Coronary artery (tissue), 2 donors: Measurements from ENCODE around the gene LMO1.
A peak's percentile ranks its signal among the peaks of the same experiment; 100 is the strongest.

Source experiments
- DNase-seq: peaks from one replicate; pipeline ENCODE4 v3.0.0-alpha.2; 2017; ENCODE audit warnings: low spot score
- H3K27ac ChIP-seq, 2 donors: fragments of 200-600 bp; sonication (generic); one replicate each; pipeline ENCODE4 v1.5.1; 2016 to 2019
- H3K4me3 ChIP-seq: fragments of 200-600 bp; sonication (generic); 2 replicates; pipeline ENCODE4 v1.5.1; 2016; ENCODE audit warnings: mild to moderate bottlenecking, moderate library complexity
- TF ChIP-seq, protein P1 (sequence below): fragments of 200-600 bp; sonication (generic); IDR thresholded peaks from one replicate; pipeline ENCODE4 v1.5.1; 2019; ENCODE audit warnings: antibody characterized with exemption

The LMO1 gene

DNA sequence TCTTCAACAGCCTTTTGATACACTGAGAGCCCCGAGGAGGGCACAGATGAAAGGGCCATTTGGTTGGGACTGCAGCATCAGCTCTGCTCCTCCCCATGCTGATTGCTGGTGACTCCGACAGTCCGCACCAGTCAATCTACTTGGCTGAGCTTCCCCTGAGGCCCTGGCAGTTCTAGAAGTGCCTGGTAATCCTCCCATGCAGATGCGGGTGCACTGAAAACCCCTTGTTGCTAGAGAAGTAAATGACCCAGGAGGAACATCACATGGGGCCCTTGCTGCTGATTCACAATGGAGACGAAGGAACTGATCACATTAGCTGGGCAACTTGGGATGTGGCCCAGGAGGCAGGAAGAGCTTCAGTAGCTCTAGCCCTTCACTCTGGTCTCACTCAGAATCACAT is 59.7 kb downstream of the LMO1 start:
- TF ChIP-seq, protein P1, sequence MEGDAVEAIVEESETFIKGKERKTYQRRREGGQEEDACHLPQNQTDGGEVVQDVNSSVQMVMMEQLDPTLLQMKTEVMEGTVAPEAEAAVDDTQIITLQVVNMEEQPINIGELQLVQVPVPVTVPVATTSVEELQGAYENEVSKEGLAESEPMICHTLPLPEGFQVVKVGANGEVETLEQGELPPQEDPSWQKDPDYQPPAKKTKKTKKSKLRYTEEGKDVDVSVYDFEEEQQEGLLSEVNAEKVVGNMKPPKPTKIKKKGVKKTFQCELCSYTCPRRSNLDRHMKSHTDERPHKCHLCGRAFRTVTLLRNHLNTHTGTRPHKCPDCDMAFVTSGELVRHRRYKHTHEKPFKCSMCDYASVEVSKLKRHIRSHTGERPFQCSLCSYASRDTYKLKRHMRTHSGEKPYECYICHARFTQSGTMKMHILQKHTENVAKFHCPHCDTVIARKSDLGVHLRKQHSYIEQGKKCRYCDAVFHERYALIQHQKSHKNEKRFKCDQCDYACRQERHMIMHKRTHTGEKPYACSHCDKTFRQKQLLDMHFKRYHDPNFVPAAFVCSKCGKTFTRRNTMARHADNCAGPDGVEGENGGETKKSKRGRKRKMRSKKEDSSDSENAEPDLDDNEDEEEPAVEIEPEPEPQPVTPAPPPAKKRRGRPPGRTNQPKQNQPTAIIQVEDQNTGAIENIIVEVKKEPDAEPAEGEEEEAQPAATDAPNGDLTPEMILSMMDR, result no peak
- Histone ChIP-seq H3K4me3 (no peak overlapping the region), H3K27ac (no peak overlapping the region)
- peak; percentile 41 for DNase-seq

DNA sequence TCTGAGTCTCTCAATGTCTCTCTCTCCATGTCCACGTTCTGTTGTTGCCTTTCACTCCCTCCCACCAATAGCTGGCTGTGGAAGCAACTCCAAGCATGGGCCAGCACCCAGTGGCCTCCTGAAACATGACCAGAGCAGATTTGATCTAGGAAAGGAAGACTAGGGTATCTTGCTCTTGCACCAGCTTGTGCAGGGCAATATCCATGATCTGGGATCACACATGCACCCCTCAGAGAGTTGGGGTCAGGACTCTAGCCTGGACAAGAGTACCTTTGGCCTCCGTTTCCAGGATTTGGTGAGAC is 60.3 kb downstream of the LMO1 start:
- no peak overlapping the region for H3K27ac ChIP-seq
- TF ChIP-seq, protein P1, result no peak
- H3K4me3 ChIP-seq, result no peak overlapping the region
- DNase-seq, result peak; percentile 40

DNA sequence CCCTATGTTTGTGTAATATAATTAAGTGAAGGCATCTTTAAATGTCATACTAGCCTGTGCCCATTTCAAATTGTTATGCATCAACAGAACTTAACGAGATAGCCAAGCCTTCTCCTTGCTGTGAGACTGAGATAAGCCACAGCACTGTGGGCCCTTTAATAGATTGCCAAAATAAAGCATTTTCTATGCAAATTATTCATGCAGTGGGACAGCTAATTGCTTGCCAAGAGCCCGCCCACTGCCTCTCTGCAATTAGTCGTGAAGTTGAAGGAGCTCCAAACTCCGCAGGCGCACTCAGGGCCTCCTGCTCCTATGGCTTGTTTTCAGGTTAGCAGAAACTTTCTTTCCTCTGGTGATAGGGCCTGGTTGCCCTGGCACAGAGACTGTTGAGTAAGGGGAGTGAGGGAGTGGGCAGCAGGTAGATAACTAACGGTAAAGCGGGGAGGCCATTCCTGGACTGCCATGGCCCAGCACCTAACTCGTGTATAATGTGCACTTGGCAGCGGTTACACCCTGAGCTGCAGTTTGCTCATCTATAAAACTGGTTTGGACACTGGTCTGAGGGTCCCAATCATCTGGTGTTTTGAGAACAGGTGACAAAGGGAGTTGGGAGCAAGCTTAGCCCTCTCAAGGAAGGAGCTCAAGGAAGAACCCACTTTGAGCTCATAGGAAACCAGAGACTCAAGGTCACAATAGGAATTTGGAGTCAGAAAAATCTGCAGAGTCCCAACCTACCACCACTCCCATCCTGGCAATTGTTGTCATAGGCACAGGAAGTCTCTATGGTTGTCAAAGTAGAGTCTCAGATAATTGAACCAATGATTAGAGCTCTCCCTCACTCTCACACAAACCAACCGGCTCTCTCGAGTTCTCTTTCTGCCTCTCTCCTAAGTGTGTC is 60.9 kb downstream of the LMO1 start:
- Histone ChIP-seq H3K27ac (no peak overlapping the region), H3K4me3 (no peak overlapping the region)
- TF ChIP-seq, protein P1, result no peak
- DNase-seq, result peak; percentile 54

DNA sequence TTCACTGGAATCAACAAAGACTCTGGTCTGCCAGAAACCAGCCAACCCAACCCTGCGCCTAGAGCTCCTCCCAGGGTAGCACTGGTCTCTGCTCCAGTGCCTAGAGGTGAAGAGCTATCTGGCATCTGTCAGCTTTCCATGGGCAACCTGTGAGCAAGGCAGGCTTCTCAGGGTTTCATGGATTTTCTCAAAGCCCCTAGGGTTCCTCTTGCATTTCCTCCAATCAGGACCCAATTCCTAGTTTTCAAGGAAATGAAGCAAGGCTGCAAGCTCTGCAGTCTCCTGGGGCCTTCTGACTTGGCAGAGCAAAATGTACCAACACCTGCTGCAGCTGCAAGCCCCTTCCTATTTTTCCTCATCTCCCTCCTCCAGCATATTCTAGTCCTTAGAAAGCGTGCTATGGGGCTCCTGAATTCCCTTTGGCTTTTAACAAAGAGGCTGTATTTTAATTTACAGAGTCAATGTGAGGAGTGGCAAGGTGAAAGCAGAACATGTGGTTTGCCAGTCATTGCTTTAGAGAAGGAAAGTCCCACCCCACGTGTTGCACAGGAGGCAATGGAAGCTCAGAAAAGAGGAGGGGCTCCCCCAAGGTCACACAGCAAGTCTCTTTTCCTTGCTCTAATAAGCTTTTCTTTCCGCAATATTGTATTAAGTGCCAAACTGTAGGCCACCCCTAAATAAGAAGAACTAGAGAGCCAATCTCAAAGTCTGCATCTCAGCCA is 61.9 kb downstream of the LMO1 start:
- H3K4me3 ChIP-seq, result no peak overlapping the region
- H3K27ac ChIP-seq, result no peak overlapping the region
- TF ChIP-seq, protein P1, result no peak
- DNase-seq, result no peak

DNA sequence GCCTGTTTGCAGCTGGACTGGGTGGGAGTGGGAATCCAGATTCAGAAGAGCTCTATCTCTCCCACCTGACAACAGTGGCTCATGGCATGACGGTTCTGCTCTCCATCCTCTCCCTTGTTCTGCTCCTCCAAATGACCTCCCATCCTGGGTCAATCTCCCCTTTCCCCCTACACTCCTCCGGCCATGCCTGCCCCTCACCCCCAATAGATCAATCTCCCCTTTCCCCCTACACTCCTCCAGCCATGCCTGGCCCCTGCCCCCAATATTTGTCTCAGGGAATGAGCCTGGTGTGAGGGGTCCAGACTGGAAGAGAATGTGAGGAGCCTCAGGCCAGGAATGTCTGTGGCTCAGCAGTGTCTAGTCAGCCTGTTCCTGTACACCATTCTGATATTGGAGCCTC is 64.0 kb downstream of the LMO1 start:
- TF ChIP-seq, protein P1, result no peak
- Histone ChIP-seq H3K4me3 (no peak overlapping the region), H3K27ac (no peak overlapping the region)
- peak; percentile 28 for DNase-seq

DNA sequence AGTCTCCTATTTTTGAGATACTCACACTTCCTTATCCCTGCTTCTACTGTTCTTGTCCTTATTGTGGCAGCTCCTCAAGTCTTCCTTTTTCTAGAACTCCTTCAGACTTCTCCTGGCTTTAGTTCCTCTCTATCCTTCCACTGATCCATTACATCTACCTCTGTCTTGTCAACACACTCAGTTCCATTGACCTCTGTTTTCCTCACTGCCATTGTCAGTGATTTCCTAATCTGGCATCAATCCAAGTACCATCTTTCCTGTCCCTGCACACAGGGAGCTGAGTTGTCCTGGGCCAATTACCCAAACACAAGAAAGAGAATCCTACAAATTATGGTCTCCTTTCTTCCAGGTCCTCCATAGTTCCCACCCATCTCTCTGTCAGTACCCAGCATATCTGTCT is 66.9 kb downstream of the LMO1 start:
- no peak overlapping the region for H3K27ac ChIP-seq
- no peak overlapping the region for H3K4me3 ChIP-seq
- DNase-seq, result no peak
- TF ChIP-seq, protein P1, result no peak

DNA sequence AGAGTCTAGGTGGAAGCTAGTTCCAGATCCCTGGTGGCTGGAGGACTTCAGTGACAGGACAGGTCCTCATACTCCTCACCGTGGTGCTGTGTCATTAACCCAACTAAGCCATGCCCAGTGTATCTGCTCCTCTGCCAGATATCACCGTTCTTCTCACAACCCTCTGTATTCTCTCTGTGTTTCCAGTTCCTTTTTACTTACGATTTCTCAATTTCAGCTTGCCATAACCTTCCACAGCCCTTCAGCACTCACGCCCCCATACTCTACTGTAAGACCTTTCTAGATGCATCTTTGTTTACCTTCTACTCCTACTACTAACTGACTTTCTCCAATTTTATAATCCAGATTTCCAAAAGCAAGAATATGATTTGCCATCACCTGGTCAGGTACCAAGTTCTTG is 68.7 kb downstream of the LMO1 start:
- Histone ChIP-seq H3K27ac (no peak overlapping the region), H3K4me3 (no peak overlapping the region)
- TF ChIP-seq, protein P1, result no peak
- DNase-seq, result no peak
